Fibroblast of the aortic adventitia (primary cell): ENCODE measurements around the gene CFAP70. TPM values are rescaled to one million over a fixed set of nuclear protein-coding genes. Genes with fewer than 3 reads are reported as not detected.

ENCODE experiments used
- DNase-seq: peaks from one replicate; pipeline ENCODE4 v3.0.0-alpha.2; 2010; ENCODE audit warnings: low read depth
- H3K4me3 ChIP-seq: 2 replicates; pipeline ENCODE4 v1.5.1; 2011; ENCODE audit warnings: low read depth, mild to moderate bottlenecking, control low read depth, low read length, moderate library complexity
- total RNA-seq: library from RNA; depleted of rRNA; stranded (reverse); fragments of >200 nt; gene quantifications from 2 replicates; pipeline ENCODE4 v1.2.3, GENCODE V29; 2012; ENCODE audit warnings: low replicate concordance
- TF ChIP-seq, protein P1 (sequence below): IDR thresholded peaks from 2 replicates; pipeline ENCODE4 v1.5.1; 2011; ENCODE audit warnings: mild to moderate bottlenecking, low read length, control low read depth, inconsistent platforms; ENCODE audit not compliant: insufficient read depth

CFAP70 gene
- total RNA-seq, result 1.4 and 6.1 TPM in 2 replicates

DNA sequence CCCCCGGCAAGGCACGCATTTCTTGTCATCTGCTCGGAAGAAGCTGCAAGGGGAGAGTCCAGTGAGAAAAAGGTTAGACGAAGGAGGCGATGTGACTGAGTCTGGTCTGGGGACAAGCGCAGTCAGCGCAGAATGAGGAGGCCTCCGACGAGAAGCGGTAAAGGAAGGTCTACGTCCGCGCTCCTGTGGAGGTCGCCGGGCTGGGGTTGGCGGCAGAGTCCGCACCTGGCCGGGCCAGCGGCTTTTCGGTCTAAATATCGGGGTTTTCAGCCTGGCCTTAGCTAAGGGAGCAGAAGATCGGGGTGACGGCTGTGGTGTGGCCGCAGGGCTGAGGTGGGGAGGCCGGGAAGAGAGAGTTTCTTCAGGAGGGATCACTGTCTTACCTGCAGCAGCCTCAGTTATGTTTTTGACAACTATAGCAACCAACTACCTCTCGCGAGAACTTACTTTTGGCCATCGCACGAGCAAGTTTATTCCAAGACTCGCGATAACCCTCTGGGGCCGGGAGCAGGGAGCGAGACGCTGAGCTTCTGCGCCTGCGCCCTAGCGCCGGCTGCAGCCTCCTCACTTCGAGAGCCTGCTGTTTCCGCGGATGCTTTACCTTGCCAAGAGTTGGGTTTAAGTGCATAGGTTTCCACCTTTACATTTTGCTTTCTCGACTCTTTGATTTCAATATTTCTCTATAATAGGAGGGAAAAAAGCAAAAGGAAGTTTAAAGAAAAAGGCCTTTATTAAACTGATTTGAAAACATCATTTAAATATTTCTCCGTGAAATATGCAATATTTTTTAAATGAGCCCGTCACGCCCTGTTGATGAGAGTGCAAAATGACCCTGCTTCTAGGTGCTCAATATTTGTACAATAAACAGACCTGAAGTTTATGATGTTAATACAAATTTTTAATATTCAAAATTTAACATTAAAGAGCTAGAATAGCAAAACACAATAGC lies at the start of gene CFAP70:
TSS of gene CFAP70 (minus strand) at position 534 of the 949 bp plus-strand sequence. CDS start 4,068 bp downstream, outside the sequence.
- peak; percentile 98 for DNase-seq
- TF ChIP-seq, protein P1, sequence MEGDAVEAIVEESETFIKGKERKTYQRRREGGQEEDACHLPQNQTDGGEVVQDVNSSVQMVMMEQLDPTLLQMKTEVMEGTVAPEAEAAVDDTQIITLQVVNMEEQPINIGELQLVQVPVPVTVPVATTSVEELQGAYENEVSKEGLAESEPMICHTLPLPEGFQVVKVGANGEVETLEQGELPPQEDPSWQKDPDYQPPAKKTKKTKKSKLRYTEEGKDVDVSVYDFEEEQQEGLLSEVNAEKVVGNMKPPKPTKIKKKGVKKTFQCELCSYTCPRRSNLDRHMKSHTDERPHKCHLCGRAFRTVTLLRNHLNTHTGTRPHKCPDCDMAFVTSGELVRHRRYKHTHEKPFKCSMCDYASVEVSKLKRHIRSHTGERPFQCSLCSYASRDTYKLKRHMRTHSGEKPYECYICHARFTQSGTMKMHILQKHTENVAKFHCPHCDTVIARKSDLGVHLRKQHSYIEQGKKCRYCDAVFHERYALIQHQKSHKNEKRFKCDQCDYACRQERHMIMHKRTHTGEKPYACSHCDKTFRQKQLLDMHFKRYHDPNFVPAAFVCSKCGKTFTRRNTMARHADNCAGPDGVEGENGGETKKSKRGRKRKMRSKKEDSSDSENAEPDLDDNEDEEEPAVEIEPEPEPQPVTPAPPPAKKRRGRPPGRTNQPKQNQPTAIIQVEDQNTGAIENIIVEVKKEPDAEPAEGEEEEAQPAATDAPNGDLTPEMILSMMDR, result no peak
- H3K4me3 ChIP-seq, result peak within 1 kb of the TSS; percentile 77

DNA sequence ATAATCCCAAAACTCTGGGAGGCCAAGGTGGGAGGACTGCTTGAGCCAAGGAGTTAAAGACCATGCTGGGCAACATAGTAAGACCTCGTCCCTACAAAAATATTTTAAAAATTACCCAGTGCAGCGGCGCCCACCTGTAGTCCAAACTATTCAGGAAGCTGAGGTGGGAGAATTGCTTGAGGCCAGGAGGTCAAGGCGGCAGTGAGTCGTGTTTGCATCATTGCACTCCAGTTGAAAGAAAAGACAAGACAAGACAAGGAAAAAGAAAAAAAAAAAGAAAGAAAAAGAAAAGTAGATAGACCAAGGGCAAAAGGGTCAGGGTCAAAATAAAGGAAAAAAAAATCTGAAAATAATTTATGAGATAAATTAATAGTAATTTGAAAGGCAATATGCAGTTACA lies 49.4 kb upstream of the CFAP70 start:
- DNase-seq, result no peak
- TF ChIP-seq, protein P1, result no peak
- no peak overlapping the region for H3K4me3 ChIP-seq

DNA sequence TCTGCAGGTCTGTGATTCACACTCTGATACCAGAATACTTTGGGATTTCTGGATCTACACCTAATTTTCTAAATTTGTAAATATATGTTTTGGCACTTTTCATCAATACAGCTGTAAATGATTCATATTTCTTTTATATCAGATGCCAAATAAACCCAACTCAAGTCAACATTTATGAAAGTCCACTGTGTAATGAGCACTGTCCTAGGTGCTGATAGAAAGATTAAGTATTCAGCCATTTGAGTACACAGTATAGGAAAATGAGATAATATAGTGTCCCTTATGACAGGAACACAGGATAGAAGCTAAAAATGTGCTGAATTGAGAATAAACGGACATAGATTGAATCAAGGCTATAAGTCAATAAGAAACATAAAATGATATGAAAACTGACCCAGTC lies 48.8 kb upstream of the CFAP70 start:
- TF ChIP-seq, protein P1, result no peak
- DNase-seq, result peak; percentile 10
- H3K4me3 ChIP-seq, result no peak overlapping the region

DNA sequence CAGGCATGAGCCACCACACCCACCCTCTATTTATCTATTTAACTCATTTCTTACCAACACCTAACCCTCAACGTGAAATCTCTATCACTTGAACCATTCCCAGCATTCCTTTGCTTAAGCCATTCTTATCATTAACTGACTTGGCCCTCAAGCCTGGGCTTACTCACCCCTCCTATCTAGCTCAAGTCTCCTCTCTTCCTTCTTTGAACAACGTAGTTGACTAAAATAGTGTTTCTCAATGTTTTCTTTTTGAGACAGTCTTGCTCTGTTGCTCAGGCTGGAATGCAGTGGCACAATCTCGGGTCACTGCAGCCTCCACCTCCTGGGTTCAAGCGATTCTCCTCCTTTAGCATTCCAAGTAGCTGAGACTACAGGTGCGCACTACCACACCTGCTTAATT lies 48.2 kb upstream of the CFAP70 start:
- TF ChIP-seq, protein P1, result no peak
- H3K4me3 ChIP-seq, result no peak overlapping the region
- DNase-seq, result peak; percentile 34

DNA sequence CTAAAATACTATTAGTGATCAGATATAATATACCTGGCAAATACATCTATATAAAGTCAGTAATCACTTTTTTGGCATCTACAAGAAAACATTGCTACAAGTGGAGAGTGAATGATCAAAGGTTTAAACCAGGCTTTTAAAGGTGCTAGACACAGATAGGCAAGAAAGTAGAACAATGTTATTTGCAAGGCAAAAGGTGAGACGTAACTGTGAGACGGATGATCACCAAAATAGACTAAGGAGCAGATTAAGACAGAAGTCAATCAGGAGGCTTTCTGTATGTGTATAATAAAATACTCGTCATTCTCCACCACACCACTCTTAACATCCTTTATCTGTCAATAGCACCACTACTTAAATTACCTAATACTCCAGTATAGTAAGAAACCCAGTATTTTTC lies 46.9 kb upstream of the CFAP70 start:
- H3K4me3 ChIP-seq, result no peak overlapping the region
- TF ChIP-seq, protein P1, result no peak
- no peak for DNase-seq

DNA sequence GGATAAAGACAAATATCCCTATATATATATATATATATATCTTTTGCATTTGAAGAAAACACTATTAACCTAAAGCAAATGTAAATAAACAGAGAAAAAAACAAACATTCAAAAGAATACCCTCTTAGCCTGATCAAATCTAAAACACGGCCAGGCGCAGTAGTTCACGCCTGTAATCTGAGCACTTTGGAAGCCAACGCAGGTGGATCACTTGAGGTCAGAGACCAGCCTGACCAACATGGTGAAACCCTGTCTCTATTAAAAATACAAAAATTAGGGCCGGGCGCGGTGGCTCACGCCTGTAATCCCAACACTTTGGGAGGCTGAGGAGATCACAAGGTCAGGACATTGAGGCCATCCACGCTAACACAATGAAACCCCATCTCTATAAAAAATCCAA lies 46.0 kb upstream of the CFAP70 start:
- H3K4me3 ChIP-seq, result no peak overlapping the region
- TF ChIP-seq, protein P1, result no peak
- DNase-seq, result no peak
